H9 (cell line): ENCODE measurements around the gene LGALS7. TPM values are rescaled to one million over a fixed set of nuclear protein-coding genes. Genes with fewer than 3 reads are reported as not detected.

Experiments
- DNase-seq: peaks from one replicate; pipeline ENCODE4 v3.0.0-alpha.2; 2017
- H2AFZ ChIP-seq: one replicate; pipeline ENCODE4 v1.6.1; 2013; ENCODE audit warnings: mild to moderate bottlenecking, low read length, control low read depth, moderate library complexity
- H2AK5ac ChIP-seq: 2 replicates; pipeline ENCODE4 v1.6.1; 2013; ENCODE audit warnings: low read length, control low read depth, mixed read lengths; ENCODE audit not compliant: insufficient read length
- H2BK120ac ChIP-seq: one replicate; pipeline ENCODE4 v1.6.1; 2013; ENCODE audit warnings: low read depth, mild to moderate bottlenecking, low read length, control low read depth, inconsistent platforms; ENCODE audit not compliant: poor library complexity, severe bottlenecking
- H2BK12ac ChIP-seq: 2 replicates; pipeline ENCODE4 v1.6.1; 2013; ENCODE audit warnings: low read length, control low read depth, mixed read lengths, low read depth; ENCODE audit not compliant: insufficient read length
- H2BK15ac ChIP-seq: 2 replicates; pipeline ENCODE4 v1.6.1; 2013; ENCODE audit warnings: low read depth, low read length, control low read depth
- H2BK20ac ChIP-seq: one replicate; pipeline ENCODE4 v1.6.1; 2013; ENCODE audit warnings: low read depth, mild to moderate bottlenecking, low read length, control low read depth, inconsistent platforms; ENCODE audit not compliant: poor library complexity, severe bottlenecking
- H2BK5ac ChIP-seq: 2 replicates; pipeline ENCODE4 v1.6.1; 2013; ENCODE audit warnings: low read length, control low read depth, mixed read lengths; ENCODE audit not compliant: insufficient read length
- H3K14ac ChIP-seq: 2 replicates; pipeline ENCODE4 v1.6.1; 2013; ENCODE audit warnings: low read length, control low read depth; ENCODE audit not compliant: insufficient read depth
- H3K18ac ChIP-seq: 2 replicates; pipeline ENCODE4 v1.6.1; 2013; ENCODE audit warnings: low read depth, mild to moderate bottlenecking, mixed read lengths, low read length, control low read depth; ENCODE audit not compliant: insufficient read length
- H3K23ac ChIP-seq: 2 replicates; pipeline ENCODE4 v1.6.1; 2013; ENCODE audit warnings: low read length, control low read depth, mixed read lengths, low read depth; ENCODE audit not compliant: insufficient read length
- H3K23me2 ChIP-seq: 2 replicates; pipeline ENCODE4 v1.6.1; 2013; ENCODE audit warnings: low read depth, mild to moderate bottlenecking, mixed read lengths, low read length, control low read depth; ENCODE audit not compliant: insufficient read length, poor library complexity, severe bottlenecking
- H3K27ac ChIP-seq: 2 replicates; pipeline ENCODE4 v1.5.1; 2013; ENCODE audit warnings: low read length, control low read depth, mixed read lengths, low read depth; ENCODE audit not compliant: insufficient read length
- H3K27me3 ChIP-seq: 2 replicates; pipeline ENCODE4 v1.6.1; 2013; ENCODE audit warnings: low read length, control low read depth, inconsistent platforms; ENCODE audit not compliant: insufficient read depth
- H3K4ac ChIP-seq: 2 replicates; pipeline ENCODE4 v1.6.1; 2013; ENCODE audit warnings: low read depth, mild to moderate bottlenecking, control low read depth, inconsistent platforms, low read length, moderate library complexity
- H3K4me1 ChIP-seq: 2 replicates; pipeline ENCODE4 v1.6.1; 2013; ENCODE audit warnings: low read length, control low read depth, inconsistent platforms; ENCODE audit not compliant: insufficient read depth
- H3K4me2 ChIP-seq: 2 replicates; pipeline ENCODE4 v1.6.1; 2013; ENCODE audit warnings: low read length, control low read depth, mixed read lengths; ENCODE audit not compliant: insufficient read length, insufficient read depth
- H3K56ac ChIP-seq: 2 replicates; pipeline ENCODE4 v1.6.1; 2013; ENCODE audit warnings: low read depth, mild to moderate bottlenecking, mixed read lengths, low read length, control low read depth; ENCODE audit not compliant: insufficient read length
- H3K79me1 ChIP-seq: 2 replicates; pipeline ENCODE4 v1.6.1; 2013; ENCODE audit warnings: low read depth, mild to moderate bottlenecking, moderate library complexity, low read length, control low read depth, inconsistent platforms; ENCODE audit not compliant: insufficient read depth, poor library complexity, severe bottlenecking
- H3K79me2 ChIP-seq: 2 replicates; pipeline ENCODE4 v1.6.1; 2013; ENCODE audit warnings: low read length, control low read depth, inconsistent platforms; ENCODE audit not compliant: insufficient read depth
- H3K9ac ChIP-seq: 2 replicates; pipeline ENCODE4 v1.6.1; 2013; ENCODE audit warnings: low read length, control low read depth, mixed read lengths; ENCODE audit not compliant: insufficient read length; ENCODE audit errors: extremely low read depth
- H3K9me3 ChIP-seq: one replicate; pipeline ENCODE4 v1.6.1; 2013; ENCODE audit warnings: low read depth, low read length, inconsistent platforms; ENCODE audit not compliant: control insufficient read depth
- H3T11ph ChIP-seq: one replicate; pipeline ENCODE4 v1.6.1; 2013; ENCODE audit warnings: mild to moderate bottlenecking, low read length, control low read depth, inconsistent platforms
- H4K20me1 ChIP-seq: one replicate; pipeline ENCODE4 v1.6.1; 2013; ENCODE audit not compliant: control insufficient read depth, insufficient read length, insufficient read depth
- H4K5ac ChIP-seq: 2 replicates; pipeline ENCODE4 v1.6.1; 2013; ENCODE audit warnings: low read depth, mild to moderate bottlenecking, mixed read lengths, low read length, control low read depth; ENCODE audit not compliant: insufficient read length
- H4K8ac ChIP-seq: replicated peaks from 2 replicates; pipeline ENCODE4 v1.6.1; 2013; ENCODE audit warnings: low read length, control low read depth, mixed read lengths, low read depth; ENCODE audit not compliant: insufficient read length
- H4K91ac ChIP-seq: 2 replicates; pipeline ENCODE4 v1.6.1; 2013; ENCODE audit warnings: low read depth, mild to moderate bottlenecking, moderate library complexity, mixed read lengths, low read length, control low read depth; ENCODE audit not compliant: insufficient read length
- H3K27ac Mint-ChIP-seq, 3 experiments: 2 replicates in 2 of 3; 3 replicates in 1 of 3; pipeline ENCODE4 v1.8.0; 2020 to 2021; ENCODE audit warnings: mixed read lengths in 3 of 3, mild to moderate bottlenecking in 1 of 3, moderate library complexity in 1 of 3
- H3K27me3 Mint-ChIP-seq: 2 replicates; pipeline ENCODE4 v1.8.0; 2021; ENCODE audit warnings: low read depth, mild to moderate bottlenecking, moderate library complexity, mixed read lengths
- H3K36me3 Mint-ChIP-seq, 3 experiments: 2 replicates in 2 of 3; 3 replicates in 1 of 3; pipeline ENCODE4 v1.8.0; 2020 to 2021; ENCODE audit warnings: low read depth in 3 of 3, mixed read lengths in 3 of 3; ENCODE audit not compliant: insufficient read depth in 1 of 3
- H3K4me1 Mint-ChIP-seq, 2 experiments: 2 replicates each; pipeline ENCODE4 v1.8.0; 2020; ENCODE audit warnings: mixed read lengths in 2 of 2
- H3K4me3 Mint-ChIP-seq, 2 experiments: 2 replicates in 1 of 2; 3 replicates in 1 of 2; pipeline ENCODE4 v1.8.0; 2020 to 2021; ENCODE audit warnings: mild to moderate bottlenecking in 2 of 2, mixed read lengths in 2 of 2, moderate library complexity in 1 of 2
- H3K9me3 Mint-ChIP-seq, 2 experiments: 2 replicates in 1 of 2; 3 replicates in 1 of 2; pipeline ENCODE4 v1.8.0; 2020; ENCODE audit warnings: mild to moderate bottlenecking in 2 of 2, mixed read lengths in 2 of 2, moderate library complexity in 1 of 2
- WGBS: extraction: QIAGEN DNeasy Blood & Tissue Kit; methylation state at CpG from one replicate; pipeline ENCODE4 v1.1.7; 2013; ENCODE audit warnings: missing lambda C conversion rate, low lambda C conversion rate, mixed read lengths; ENCODE audit not compliant: insufficient read length; ENCODE audit errors: extremely low coverage; 5-methylcytosine and 5-hydroxymethylcytosine counted together
- total RNA-seq: library from RNA; stranded (reverse); gene quantifications from 2 replicates; pipeline ENCODE4 v1.2.1, GENCODE V29; 2021
- TF ChIP-seq, protein P1 (sequence below): fragments of 200-600 bp; sonication (generic); conservative IDR thresholded peaks from 3 replicates; pipeline ENCODE4 v1.8.0; 2021; ENCODE audit warnings: antibody characterized with exemption, mild to moderate bottlenecking

Gene LGALS7
- total RNA-seq, 1 experiment from 2014 or later, result not detected

DNA sequence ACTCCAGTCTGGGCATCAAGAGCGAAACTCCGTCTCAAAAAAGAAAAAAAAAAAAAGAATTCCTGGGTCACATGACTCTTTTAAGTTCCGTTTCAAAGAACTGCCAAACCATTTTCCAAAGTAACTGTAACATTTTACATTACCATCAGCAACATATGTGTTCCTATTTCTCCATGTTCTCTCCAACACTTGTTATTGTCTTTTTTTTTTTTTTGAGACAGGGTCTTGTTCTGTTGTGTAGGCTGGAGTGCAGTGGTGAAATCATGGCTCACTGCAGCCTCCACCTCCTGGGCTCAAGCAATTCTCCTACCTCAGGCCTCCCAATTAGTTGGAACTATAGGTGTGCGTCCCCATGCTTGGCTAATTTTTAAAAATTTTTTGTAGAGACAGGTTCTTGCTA, 22.2 kb upstream of the LGALS7 start:
- H3K14ac ChIP-seq, result no peak overlapping the region
- Mint-ChIP-seq H3K27me3 (peaks cover 2% of the 10 kb centered on the region; the same call in 1 of the 2 replicates), H3K36me3 (0 out of 7 replicates have a peak, but pooled peaks cover 0 to 4% (median 0%) of the 10 kb centered on the region in 3 experiments), H3K4me3 (no peak overlapping the region), H3K9me3 (peaks cover 2 to 11% of the 10 kb centered on the region in 2 experiments; a peak in 3 of 5 replicates), H3K4me1 (peaks cover 5 to 8% of the 10 kb centered on the region in 2 experiments; a peak in 3 of 4 replicates), H3K27ac (no peak overlapping the region)
- H4K20me1 ChIP-seq, result no peaks in the 10 kb centered on the region
- no peak overlapping the region for H3T11ph ChIP-seq
- H2BK12ac ChIP-seq, result no peak overlapping the region
- no peaks in the 10 kb centered on the region for H3K23me2 ChIP-seq
- no peak overlapping the region for H4K5ac ChIP-seq
- WGBS, result no CpG with 5 or more reads among the region's 4 CpGs
- H3K56ac ChIP-seq, result no peak overlapping the region
- H3K79me1 ChIP-seq, result no peaks in the 10 kb centered on the region
- no peaks in the 10 kb centered on the region for H3K9me3 ChIP-seq
- no peak overlapping the region for H2AFZ ChIP-seq
- no peak overlapping the region for H2BK20ac ChIP-seq
- H4K8ac ChIP-seq, result no peak overlapping the region
- no peak overlapping the region for H3K27ac ChIP-seq
- H2BK15ac ChIP-seq, result no peak overlapping the region
- no peak overlapping the region for H3K18ac ChIP-seq
- H3K4ac ChIP-seq, result no peak overlapping the region
- H3K9ac ChIP-seq, result no peak overlapping the region
- no peaks in the 10 kb centered on the region; the same call in 1 of the 2 replicates for H3K79me2 ChIP-seq
- DNase-seq, result no peak
- no peak overlapping the region for H2AK5ac ChIP-seq
- no peak overlapping the region for H3K23ac ChIP-seq
- H3K4me2 ChIP-seq, result no peak overlapping the region
- no peak overlapping the region for H2BK5ac ChIP-seq
- TF ChIP-seq, protein P1, sequence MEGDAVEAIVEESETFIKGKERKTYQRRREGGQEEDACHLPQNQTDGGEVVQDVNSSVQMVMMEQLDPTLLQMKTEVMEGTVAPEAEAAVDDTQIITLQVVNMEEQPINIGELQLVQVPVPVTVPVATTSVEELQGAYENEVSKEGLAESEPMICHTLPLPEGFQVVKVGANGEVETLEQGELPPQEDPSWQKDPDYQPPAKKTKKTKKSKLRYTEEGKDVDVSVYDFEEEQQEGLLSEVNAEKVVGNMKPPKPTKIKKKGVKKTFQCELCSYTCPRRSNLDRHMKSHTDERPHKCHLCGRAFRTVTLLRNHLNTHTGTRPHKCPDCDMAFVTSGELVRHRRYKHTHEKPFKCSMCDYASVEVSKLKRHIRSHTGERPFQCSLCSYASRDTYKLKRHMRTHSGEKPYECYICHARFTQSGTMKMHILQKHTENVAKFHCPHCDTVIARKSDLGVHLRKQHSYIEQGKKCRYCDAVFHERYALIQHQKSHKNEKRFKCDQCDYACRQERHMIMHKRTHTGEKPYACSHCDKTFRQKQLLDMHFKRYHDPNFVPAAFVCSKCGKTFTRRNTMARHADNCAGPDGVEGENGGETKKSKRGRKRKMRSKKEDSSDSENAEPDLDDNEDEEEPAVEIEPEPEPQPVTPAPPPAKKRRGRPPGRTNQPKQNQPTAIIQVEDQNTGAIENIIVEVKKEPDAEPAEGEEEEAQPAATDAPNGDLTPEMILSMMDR, result no peak
- no peak overlapping the region for H2BK120ac ChIP-seq
- H3K27me3 ChIP-seq, result no peaks in the 10 kb centered on the region
- no peak overlapping the region for H4K91ac ChIP-seq
- 0 out of 2 replicates have a peak, but pooled peaks cover 3% of the 10 kb centered on the region for H3K4me1 ChIP-seq
